NB4 (cell line): ENCODE data around the gene VENTX.

Source experiments
- CTCF ChIP-seq: IDR thresholded peaks from one replicate; pipeline ENCODE4 v1.5.1; 2012; ENCODE audit warnings: low read depth, low read length
- POLR2A ChIP-seq: IDR thresholded peaks from 2 replicates; pipeline ENCODE4 v1.6.1; 2011; ENCODE audit warnings: mild to moderate bottlenecking; ENCODE audit not compliant: insufficient read length; ENCODE audit errors: extremely low read depth

- TF ChIP-seq CTCF = no peak
- no peak for TF ChIP-seq POLR2A
These were observed 22.9 kb upstream of the VENTX start for GRCh38 chr10:133214468-133215410.
